Measurements from ENCODE around the gene CARS2.

DNA sequence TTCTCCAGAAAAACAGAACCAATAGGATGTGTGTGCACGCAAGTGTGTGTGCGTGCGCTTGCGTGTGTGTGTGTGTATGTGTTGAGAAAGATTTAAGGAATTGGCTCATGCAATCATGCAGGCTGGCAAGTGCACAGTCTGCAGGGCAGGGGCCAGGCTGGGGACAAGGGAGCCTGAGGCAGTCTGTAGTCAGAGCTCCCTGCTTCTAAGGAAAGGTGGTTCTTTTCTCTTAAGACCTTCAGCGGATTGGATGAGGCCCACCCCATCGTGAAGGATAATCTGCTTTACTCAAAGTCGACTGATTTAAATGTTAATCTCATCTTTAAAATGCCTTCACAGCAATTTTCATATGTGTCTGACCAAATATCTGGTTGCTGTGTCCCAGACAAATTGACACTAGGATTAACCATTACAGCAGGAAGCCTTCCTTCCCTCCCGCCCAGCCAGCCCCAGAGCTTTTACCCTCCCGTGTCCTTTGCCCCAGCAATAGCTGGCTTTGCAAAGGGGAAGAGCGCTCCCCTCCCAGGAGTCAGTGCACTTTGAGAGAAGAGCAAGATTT, 105.6 kb downstream of the CARS2 start:
- TF ChIP-seq POLR2A (IDR thresholded peaks at IDR 0.05) = no peak
- TF ChIP-seq, protein P1, sequence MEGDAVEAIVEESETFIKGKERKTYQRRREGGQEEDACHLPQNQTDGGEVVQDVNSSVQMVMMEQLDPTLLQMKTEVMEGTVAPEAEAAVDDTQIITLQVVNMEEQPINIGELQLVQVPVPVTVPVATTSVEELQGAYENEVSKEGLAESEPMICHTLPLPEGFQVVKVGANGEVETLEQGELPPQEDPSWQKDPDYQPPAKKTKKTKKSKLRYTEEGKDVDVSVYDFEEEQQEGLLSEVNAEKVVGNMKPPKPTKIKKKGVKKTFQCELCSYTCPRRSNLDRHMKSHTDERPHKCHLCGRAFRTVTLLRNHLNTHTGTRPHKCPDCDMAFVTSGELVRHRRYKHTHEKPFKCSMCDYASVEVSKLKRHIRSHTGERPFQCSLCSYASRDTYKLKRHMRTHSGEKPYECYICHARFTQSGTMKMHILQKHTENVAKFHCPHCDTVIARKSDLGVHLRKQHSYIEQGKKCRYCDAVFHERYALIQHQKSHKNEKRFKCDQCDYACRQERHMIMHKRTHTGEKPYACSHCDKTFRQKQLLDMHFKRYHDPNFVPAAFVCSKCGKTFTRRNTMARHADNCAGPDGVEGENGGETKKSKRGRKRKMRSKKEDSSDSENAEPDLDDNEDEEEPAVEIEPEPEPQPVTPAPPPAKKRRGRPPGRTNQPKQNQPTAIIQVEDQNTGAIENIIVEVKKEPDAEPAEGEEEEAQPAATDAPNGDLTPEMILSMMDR (IDR thresholded peaks at IDR 0.05) = no peak
- TF ChIP-seq EP300 (IDR thresholded peaks at IDR 0.05) = no peak

All from sigmoid colon (tissue), 4 donors.